Prostate gland (tissue), 2 donors: Measurements from ENCODE around the gene SPATA20. TPM values are rescaled to one million over a fixed set of nuclear protein-coding genes. Genes with fewer than 3 reads are reported as not detected.

Experiments used
- DNase-seq: peaks from one replicate; pipeline ENCODE4 v3.0.0-alpha.2; 2019; ENCODE audit warnings: low spot score
- H3K27ac ChIP-seq, 2 donors: fragments of 200-600 bp; sonication (generic); 2 replicates each; pipeline ENCODE4 v1.5.1; 2017 to 2019
- H3K27me3 ChIP-seq: fragments of 200-600 bp; sonication (generic); replicated peaks from 2 replicates; pipeline ENCODE4 v1.5.1; 2019; ENCODE audit not compliant: insufficient read depth
- H3K36me3 ChIP-seq, 2 donors: fragments of 200-600 bp; sonication (generic); 1 replicate in 1 of 2; 2 replicates in 1 of 2; pipeline versions ENCODE4 v1.5.1 to v1.8.1; 2017 to 2019
- H3K4me1 ChIP-seq: fragments of 200-600 bp; sonication (generic); replicated peaks from 2 replicates; pipeline ENCODE4 v1.5.1; 2019
- H3K4me3 ChIP-seq, 2 donors: fragments of 200-600 bp; sonication (generic); 2 replicates each; pipeline ENCODE4 v1.5.1; 2017 to 2019
- H3K9me3 ChIP-seq: fragments of 200-600 bp; sonication (generic); 2 replicates; pipeline ENCODE4 v1.5.1; 2017
- POLR2A ChIP-seq: fragments of 450-650 bp; IDR thresholded peaks from one replicate; pipeline ENCODE4 v1.6.1; 2016; ENCODE audit warnings: antibody characterized with exemption, mild to moderate bottlenecking
- POLR2AphosphoS5 ChIP-seq: sonication (generic); formaldehyde crosslinking; IDR thresholded peaks from one replicate; pipeline ENCODE4 v1.6.1; 2017; ENCODE audit warnings: antibody characterized with exemption
- WGBS: methylation state at CpG from one replicate; pipeline ENCODE4 v1.1.5; 2018; 5-methylcytosine and 5-hydroxymethylcytosine counted together
- intact Hi-C: fragments of 100-400 bp; cut with DNase I; formaldehyde crosslinking; loops from one replicate; pipeline ENCODE4 v1.14.2; 2022
- total RNA-seq, 2 donors: library from RNA; depleted of rRNA; stranded (reverse); fragments of >200 nt; gene quantifications; one replicate each; pipeline ENCODE4 v1.1.0, GENCODE V29; 2016
- TF ChIP-seq, protein P1 (sequence below), 4 experiments: fragments of 200-600 bp in 2 of 4; fragments of 450-650 bp in 2 of 4; sonication (generic) in 2 of 4; IDR thresholded peaks; 1 replicate in 3 of 4; 2 replicates in 1 of 4; pipeline ENCODE4 v1.5.1; 2016 to 2019; ENCODE audit warnings: antibody characterized with exemption in 4 of 4, mild to moderate bottlenecking in 2 of 4, moderate library complexity in 2 of 4

Gene SPATA20
- total RNA-seq, 2 donors from 2014 or later = 188 to 208 TPM

DNA sequence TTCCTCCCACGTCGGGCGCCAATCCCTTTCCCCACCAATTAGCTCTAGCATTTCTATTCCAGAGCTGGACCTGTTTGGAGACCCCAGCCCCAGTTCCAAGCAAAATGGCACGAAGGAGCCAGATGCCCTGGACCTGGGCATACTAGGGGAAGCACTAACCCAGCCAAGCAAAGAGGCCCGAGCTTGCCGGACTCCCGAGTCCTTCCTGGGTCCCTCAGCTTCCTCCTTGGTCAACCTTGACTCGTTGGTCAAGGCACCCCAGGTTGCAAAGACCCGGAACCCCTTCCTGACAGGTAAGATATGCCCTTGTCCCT, 5.6 kb upstream of the SPATA20 start:
- no peak for DNase-seq
- no peaks in the 10 kb centered on the region for H3K9me3 ChIP-seq
- H3K27ac ChIP-seq = peak overlapping the region; percentile 87 to 88
- intact Hi-C loops = loop anchor here (10.0 kb wide), 2 partner anchors 243 to 413 kb away; no protein-coding TSS in a partner anchor
- H3K36me3 ChIP-seq = peaks cover 0 to 3% of the 10 kb centered on the region in 2 donors
- TF ChIP-seq POLR2AphosphoS5 = no peak
- TF ChIP-seq, protein P1, sequence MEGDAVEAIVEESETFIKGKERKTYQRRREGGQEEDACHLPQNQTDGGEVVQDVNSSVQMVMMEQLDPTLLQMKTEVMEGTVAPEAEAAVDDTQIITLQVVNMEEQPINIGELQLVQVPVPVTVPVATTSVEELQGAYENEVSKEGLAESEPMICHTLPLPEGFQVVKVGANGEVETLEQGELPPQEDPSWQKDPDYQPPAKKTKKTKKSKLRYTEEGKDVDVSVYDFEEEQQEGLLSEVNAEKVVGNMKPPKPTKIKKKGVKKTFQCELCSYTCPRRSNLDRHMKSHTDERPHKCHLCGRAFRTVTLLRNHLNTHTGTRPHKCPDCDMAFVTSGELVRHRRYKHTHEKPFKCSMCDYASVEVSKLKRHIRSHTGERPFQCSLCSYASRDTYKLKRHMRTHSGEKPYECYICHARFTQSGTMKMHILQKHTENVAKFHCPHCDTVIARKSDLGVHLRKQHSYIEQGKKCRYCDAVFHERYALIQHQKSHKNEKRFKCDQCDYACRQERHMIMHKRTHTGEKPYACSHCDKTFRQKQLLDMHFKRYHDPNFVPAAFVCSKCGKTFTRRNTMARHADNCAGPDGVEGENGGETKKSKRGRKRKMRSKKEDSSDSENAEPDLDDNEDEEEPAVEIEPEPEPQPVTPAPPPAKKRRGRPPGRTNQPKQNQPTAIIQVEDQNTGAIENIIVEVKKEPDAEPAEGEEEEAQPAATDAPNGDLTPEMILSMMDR (IDR thresholded peaks at IDR 0.05) = no peak
- no peak for TF ChIP-seq POLR2A
- peak overlapping the region; percentile 35 to 38 for H3K4me3 ChIP-seq
- 76% methylated on average over 9 of the region's 9 CpGs for WGBS
- no peaks in the 10 kb centered on the region for H3K27me3 ChIP-seq
- H3K4me1 ChIP-seq = peaks cover 24% of the 10 kb centered on the region

DNA sequence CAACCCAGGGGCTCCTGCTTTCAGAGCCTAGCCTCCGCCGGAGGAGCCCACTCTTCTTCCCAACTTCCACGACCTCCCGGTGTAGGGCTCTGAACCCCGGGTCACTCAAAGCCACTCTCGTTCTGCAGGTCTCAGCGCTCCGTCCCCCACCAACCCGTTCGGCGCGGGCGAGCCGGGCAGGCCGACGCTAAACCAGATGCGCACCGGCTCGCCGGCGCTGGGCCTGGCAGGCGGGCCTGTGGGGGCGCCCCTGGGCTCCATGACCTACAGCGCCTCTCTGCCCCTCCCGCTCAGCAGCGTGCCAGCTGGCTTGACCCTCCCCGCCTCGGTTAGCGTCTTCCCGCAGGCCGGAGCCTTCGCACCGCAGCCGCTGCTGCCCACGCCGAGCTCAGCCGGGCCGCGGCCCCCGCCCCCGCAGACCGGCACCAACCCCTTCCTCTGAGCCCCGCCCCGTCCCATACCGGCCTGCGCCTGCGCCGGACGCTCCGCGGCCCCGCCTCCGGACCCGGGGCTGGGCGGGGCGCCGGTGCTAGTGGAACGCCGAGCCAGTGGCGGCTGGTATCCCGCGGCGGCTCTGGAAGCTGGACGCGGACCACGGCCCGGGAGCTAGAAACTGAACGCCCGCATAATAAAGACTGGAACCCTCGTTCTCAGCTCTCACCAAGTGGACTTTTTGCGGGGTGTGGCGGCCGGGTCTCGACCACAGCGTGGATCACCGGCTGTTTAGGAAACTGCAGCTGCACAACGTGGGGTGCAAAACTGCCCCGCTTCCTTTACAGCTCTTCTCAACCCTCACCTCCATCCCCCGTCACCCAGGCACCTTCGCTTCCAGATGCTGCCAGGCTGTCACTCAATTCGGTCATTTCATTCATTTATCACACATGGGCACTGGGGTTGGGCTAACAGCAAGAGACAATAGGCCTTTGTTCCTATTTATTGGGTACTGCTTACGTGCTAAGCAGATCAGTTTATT, 5.0 kb upstream of the SPATA20 start:
- peak; percentile 89 for DNase-seq
- H3K4me3 ChIP-seq = peak overlapping the region; percentile 35 to 38
- H3K36me3 ChIP-seq = no peaks in the 10 kb centered on the region
- 4% methylated on average over 69 of the region's 82 CpGs for WGBS
- intact Hi-C loops = loop anchor here (1.0 to 10.0 kb wide), 3 partner anchors 60 to 413 kb away; no protein-coding TSS in a partner anchor
- H3K4me1 ChIP-seq = peaks cover 24% of the 10 kb centered on the region
- H3K27me3 ChIP-seq = no peaks in the 10 kb centered on the region
- H3K9me3 ChIP-seq = no peaks in the 10 kb centered on the region
- peak overlapping the region; percentile 87 to 88 for H3K27ac ChIP-seq
- TF ChIP-seq POLR2AphosphoS5 (peak; percentile 6), POLR2A (peak; percentile 64)
- TF ChIP-seq, protein P1 (IDR thresholded peaks at IDR 0.05) = peak in 1 of 4 experiments; percentile 14

DNA sequence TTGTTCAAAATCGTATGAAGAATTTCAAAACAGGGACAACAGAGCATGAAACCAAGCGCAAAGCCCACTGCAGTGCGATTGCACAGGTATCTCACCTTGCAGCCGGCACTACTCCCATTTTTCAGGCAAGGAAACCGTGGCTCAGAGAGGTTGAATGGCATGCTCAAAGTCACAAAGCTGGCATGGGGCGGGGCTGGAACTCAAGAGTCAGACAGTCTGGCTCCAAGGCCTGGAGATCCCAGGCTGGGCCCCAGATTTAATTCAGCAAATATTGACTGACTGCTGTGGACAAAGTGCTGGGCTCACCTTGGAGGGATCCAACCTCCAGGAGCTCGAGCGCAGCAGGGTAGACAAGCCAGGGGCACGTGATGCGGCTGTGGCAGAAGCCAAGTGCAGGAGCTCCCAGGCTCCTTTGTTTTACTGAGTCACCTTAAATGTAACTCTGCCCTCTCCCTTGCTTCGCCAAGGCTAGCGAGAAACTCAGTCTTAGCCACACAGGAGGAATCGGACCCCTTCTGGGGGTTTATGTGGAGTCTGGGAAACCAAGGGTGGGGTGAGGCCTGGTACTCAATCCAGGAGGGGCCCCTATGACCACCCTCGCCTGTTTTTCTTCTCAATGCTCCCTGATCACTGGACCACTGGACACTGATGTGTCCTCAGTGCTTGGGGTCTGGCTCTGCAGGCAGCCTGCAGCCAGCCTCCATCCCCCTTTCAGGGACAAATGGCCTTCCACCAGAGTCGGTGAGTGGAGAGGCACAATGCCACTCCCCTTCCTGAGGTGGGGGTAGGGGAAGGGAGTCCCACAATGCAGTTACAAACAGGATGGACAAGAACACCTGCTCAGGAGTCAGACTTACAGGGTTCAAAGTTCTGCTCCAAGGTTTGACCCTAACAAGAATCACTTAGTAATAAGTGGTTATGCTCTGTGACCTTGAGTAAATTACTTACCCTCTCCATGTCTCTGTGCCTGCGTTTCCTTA, 3.9 kb upstream of the SPATA20 start:
- H3K27ac ChIP-seq = peak overlapping the region; percentile 87 to 88
- no peaks in the 10 kb centered on the region for H3K36me3 ChIP-seq
- WGBS = 59% methylated on average over 16 of the region's 16 CpGs
- no peaks in the 10 kb centered on the region for H3K27me3 ChIP-seq
- no peaks in the 10 kb centered on the region for H3K9me3 ChIP-seq
- peaks cover 28% of the 10 kb centered on the region for H3K4me1 ChIP-seq
- peak; percentile 89 for DNase-seq
- intact Hi-C loops = loop anchor here (1.0 to 10.0 kb wide), 3 partner anchors 61 to 412 kb away; no protein-coding TSS in a partner anchor
- TF ChIP-seq POLR2AphosphoS5 (peak; percentile 72), POLR2A (no peak)
- TF ChIP-seq, protein P1 (IDR thresholded peaks at IDR 0.05) = peak in 1 of 4 experiments; percentile 2
- peak overlapping the region in 1 of 2 donors; percentile 38 for H3K4me3 ChIP-seq

DNA sequence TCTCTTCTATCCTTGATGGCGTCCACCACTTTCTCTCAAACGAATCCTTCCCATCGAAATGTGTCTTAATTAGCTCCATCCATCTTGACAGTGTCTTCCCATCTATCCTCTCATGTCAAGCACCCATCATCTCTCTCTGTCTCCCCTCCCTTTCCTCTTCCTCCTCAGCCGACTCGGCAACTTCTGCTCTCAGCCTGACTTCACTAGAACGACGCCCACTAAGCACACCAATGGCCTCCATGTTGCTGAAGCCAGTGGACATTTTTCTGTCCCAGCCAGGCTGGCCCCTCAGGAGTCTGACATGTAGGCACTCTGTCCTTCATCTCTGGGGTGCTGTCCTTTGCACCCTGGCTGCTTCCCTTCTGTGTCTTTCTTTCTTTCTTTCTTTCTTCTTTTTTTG, 2.5 kb upstream of the SPATA20 start:
- Histone ChIP-seq H3K36me3 (no peaks in the 10 kb centered on the region), H3K4me3 (no peak overlapping the region), H3K27ac (peak overlapping the region in 1 of 2 donors; percentile 87), H3K9me3 (no peaks in the 10 kb centered on the region), H3K4me1 (peaks cover 28% of the 10 kb centered on the region), H3K27me3 (no peaks in the 10 kb centered on the region)
- DNase-seq = no peak
- intact Hi-C loops = loop anchor here (10.0 kb wide), 2 partner anchors 240 to 410 kb away; no protein-coding TSS in a partner anchor
- WGBS = 68% methylated on average over 7 of the region's 7 CpGs
- TF ChIP-seq, protein P1 (IDR thresholded peaks at IDR 0.05) = no peak
- TF ChIP-seq POLR2A (no peak), POLR2AphosphoS5 (no peak)
